ENCODE data around the gene FAM209B.
"Not testable (repeated sequence)": the region's sequence is repeated elsewhere in the genome, so short reads cannot be mapped to it uniquely, and the experiment has no call there.

The FAM209B gene

GRCh38 chr20:56532946-56533345 is at the start of gene FAM209B:
TSS of gene FAM209B (plus strand) at chr20:56533246. CDS start at chr20:56533342, 96 bp downstream.
- DNase-seq, result not testable (repeated sequence)

- peak in 1 of 2 donors; percentile 60 for DNase-seq
These were observed 49.1 kb upstream of the FAM209B start for GRCh38 chr20:56483970-56484369.

- DNase-seq, result no peak
These were observed 45.8 kb upstream of the FAM209B start for GRCh38 chr20:56487216-56487615.

- no peak for DNase-seq
These were observed 44.5 kb upstream of the FAM209B start for GRCh38 chr20:56488566-56488965.

GRCh38 chr20:56501116-56501515 is 31.9 kb upstream of the FAM209B start:
- DNase-seq, result no peak

- no peak for DNase-seq
These were observed 29.1 kb upstream of the FAM209B start for GRCh38 chr20:56503916-56504315.

GRCh38 chr20:56504373-56505005 is 28.6 kb upstream of the FAM209B start:
- no peak for DNase-seq

- DNase-seq, result no peak
These were observed 26.9 kb upstream of the FAM209B start for GRCh38 chr20:56506103-56506502.

- no peak for DNase-seq
These were observed 21.1 kb upstream of the FAM209B start for GRCh38 chr20:56511926-56512325.

GRCh38 chr20:56513161-56514150 is 19.6 kb upstream of the FAM209B start:
- DNase-seq, result no peak

GRCh38 chr20:56516631-56517030 is 16.4 kb upstream of the FAM209B start:
- no peak for DNase-seq

- DNase-seq, result no peak
These were observed 15.8 kb upstream of the FAM209B start for GRCh38 chr20:56517211-56517610.

- DNase-seq, result no peak
These were observed 15.4 kb upstream of the FAM209B start for GRCh38 chr20:56517641-56518040.

- no peak for DNase-seq
These were observed 14.9 kb upstream of the FAM209B start for GRCh38 chr20:56518126-56518525.

- no peak for DNase-seq
These were observed 14.2 kb upstream of the FAM209B start for GRCh38 chr20:56518721-56519398.

GRCh38 chr20:56519551-56519950 is 13.5 kb upstream of the FAM209B start:
- DNase-seq, result no peak

- DNase-seq, result no peak
These were observed 12.9 kb upstream of the FAM209B start for GRCh38 chr20:56520180-56520579.

- DNase-seq, result not testable (repeated sequence)
These were observed 12.2 kb upstream of the FAM209B start for GRCh38 chr20:56520746-56521354.

GRCh38 chr20:56522311-56522710 is 10.7 kb upstream of the FAM209B start:
- DNase-seq, result no peak

GRCh38 chr20:56524444-56524843 is 8.6 kb upstream of the FAM209B start, which contains the start of gene FAM209A:
TSS of gene FAM209A (plus strand) at chr20:56524744. CDS start at chr20:56524809, 65 bp downstream.
- not testable (repeated sequence) for DNase-seq

GRCh38 chr20:56527521-56527920 is 5.5 kb upstream of the FAM209B start:
- no peak for DNase-seq

- DNase-seq, result no peak
These were observed 5.0 kb downstream of the FAM209B start for GRCh38 chr20:56537997-56538396.

GRCh38 chr20:56540415-56540814 is 7.4 kb downstream of the FAM209B start:
- no peak for DNase-seq
